Chondrocyte (in vitro differentiated cells): Measurements from ENCODE around the gene DHPS. TPM values are rescaled to one million over a fixed set of nuclear protein-coding genes. Genes with fewer than 3 reads are reported as not detected.
"Not testable (repeated sequence)": the region's sequence is repeated elsewhere in the genome, so short reads cannot be mapped to it uniquely, and the experiment has no call there.

Experiments used
- DNase-seq: peaks from one replicate; pipeline ENCODE4 v3.0.0; 2021; ENCODE audit warnings: mixed read lengths, low spot score
- H3K27ac Mint-ChIP-seq: one replicate; pipeline ENCODE4 v1.8.0; 2021; ENCODE audit warnings: mild to moderate bottlenecking, moderate library complexity, mixed read lengths; ENCODE audit not compliant: unreplicated experiment
- H3K27me3 Mint-ChIP-seq: 2 replicates; pipeline ENCODE4 v1.8.0; 2021; ENCODE audit warnings: low read depth, mixed read lengths
- H3K36me3 Mint-ChIP-seq: 2 replicates; pipeline ENCODE4 v1.8.0; 2021; ENCODE audit warnings: low read depth, mixed read lengths
- H3K4me1 Mint-ChIP-seq: 2 replicates; pipeline ENCODE4 v1.8.0; 2021; ENCODE audit warnings: low read depth, mild to moderate bottlenecking, mixed read lengths
- H3K4me3 Mint-ChIP-seq: one replicate; pipeline ENCODE4 v1.8.0; 2021; ENCODE audit warnings: mild to moderate bottlenecking, moderate library complexity, mixed read lengths; ENCODE audit not compliant: unreplicated experiment
- H3K9me3 Mint-ChIP-seq: 2 replicates; pipeline ENCODE4 v1.8.0; 2021; ENCODE audit warnings: low read depth, mixed read lengths
- total RNA-seq: library from RNA; stranded (reverse); gene quantifications from 3 replicates; pipeline ENCODE4 v1.2.1, GENCODE V29; 2021
- TF ChIP-seq, protein P1 (sequence below): fragments of 200-600 bp; sonication (generic); IDR thresholded peaks from 2 replicates; pipeline ENCODE4 v1.5.0; 2021; ENCODE audit warnings: antibody characterized with exemption, mild to moderate bottlenecking, moderate library complexity

Gene DHPS
- total RNA-seq, 1 donor from 2014 or later, result 37.8 TPM

GRCh38 chr19:12689581-12690216, 8.0 kb upstream of the DHPS start:
- Mint-ChIP-seq H3K36me3 (no peaks in the 10 kb centered on the region), H3K4me3 (no peak overlapping the region), H3K4me1 (no peaks in the 10 kb centered on the region), H3K27ac (no peak overlapping the region), H3K9me3 (no peaks in the 10 kb centered on the region), H3K27me3 (no peaks in the 10 kb centered on the region)
- TF ChIP-seq, protein P1, sequence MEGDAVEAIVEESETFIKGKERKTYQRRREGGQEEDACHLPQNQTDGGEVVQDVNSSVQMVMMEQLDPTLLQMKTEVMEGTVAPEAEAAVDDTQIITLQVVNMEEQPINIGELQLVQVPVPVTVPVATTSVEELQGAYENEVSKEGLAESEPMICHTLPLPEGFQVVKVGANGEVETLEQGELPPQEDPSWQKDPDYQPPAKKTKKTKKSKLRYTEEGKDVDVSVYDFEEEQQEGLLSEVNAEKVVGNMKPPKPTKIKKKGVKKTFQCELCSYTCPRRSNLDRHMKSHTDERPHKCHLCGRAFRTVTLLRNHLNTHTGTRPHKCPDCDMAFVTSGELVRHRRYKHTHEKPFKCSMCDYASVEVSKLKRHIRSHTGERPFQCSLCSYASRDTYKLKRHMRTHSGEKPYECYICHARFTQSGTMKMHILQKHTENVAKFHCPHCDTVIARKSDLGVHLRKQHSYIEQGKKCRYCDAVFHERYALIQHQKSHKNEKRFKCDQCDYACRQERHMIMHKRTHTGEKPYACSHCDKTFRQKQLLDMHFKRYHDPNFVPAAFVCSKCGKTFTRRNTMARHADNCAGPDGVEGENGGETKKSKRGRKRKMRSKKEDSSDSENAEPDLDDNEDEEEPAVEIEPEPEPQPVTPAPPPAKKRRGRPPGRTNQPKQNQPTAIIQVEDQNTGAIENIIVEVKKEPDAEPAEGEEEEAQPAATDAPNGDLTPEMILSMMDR, result no peak
- DNase-seq, result peak; percentile 92

GRCh38 chr19:12689012-12689411, 7.3 kb upstream of the DHPS start:
- Mint-ChIP-seq H3K27me3 (no peaks in the 10 kb centered on the region), H3K4me3 (no peak overlapping the region), H3K36me3 (no peaks in the 10 kb centered on the region), H3K9me3 (no peaks in the 10 kb centered on the region), H3K4me1 (no peaks in the 10 kb centered on the region), H3K27ac (no peak overlapping the region)
- TF ChIP-seq, protein P1, result no peak
- DNase-seq, result peak; percentile 91

DNA sequence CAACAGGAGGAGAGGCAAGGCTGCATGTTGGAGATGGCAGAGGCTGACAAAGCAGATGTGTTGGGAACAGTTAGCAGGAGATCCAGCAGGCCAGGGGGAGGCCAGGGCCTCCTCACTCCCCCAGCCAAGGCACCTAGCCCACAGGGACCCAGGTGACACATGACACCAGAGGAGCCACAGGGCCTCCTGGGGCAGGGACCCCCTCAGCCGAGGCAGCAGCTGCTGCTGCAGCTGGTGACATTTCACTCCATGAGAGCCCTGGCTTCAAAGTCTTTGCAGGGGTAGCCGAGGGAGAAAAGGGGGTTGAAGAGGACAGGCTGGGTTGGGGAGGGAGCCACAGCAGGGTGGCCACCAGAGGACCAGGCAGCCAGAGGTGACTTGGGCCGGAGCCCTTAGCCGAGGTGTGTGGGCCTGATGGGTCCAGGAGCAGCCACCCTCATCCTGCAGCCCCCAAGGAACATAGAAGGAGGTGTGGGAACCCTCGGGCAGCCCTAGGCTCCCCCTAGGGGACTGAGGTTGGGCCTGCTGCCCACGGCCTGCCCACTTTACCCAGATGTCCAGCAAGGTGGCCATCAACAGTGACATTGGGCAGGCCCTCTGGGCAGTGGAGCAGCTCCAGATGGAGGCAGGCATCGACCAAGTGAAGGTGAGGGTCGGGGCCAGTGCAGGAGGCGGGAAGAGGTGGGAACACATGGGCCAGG, 6.0 kb upstream of the DHPS start, which contains the start of gene GNG14:
Gene GNG14 (plus strand): TSS at position 503 of the 701 bp plus-strand sequence. CDS start 51 bp downstream, at position 554.
- no peak within 1 kb of the TSS for H3K27ac Mint-ChIP-seq
- no peak within 1 kb of the TSS for H3K4me3 Mint-ChIP-seq
- H3K36me3 Mint-ChIP-seq, result no peaks in the 10 kb centered on the region
- no peaks in the 10 kb centered on the region for H3K9me3 Mint-ChIP-seq
- DNase-seq, result no peak
- H3K27me3 Mint-ChIP-seq, result no peaks in the 10 kb centered on the region
- no peaks in the 10 kb centered on the region for H3K4me1 Mint-ChIP-seq
- TF ChIP-seq, protein P1, result no peak

DNA sequence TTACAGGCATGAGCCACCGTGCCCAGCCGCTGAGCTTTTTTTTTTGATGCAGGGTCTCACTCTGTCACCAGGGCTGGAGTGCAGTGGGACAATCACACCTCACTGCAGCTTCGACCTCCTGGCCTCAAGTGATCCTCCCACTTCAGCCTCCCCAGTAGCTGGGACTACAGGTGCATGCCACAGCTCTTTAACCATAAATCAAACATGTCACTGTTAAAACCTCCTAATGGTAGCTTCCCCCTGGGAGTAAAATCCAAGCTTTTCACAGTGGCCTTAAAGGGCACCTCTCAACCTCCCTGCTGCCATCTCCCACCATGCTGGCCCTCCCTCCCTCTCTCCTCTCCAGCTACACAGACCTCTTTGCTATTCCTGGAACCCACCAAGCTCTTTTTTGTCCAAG, 4.2 kb upstream of the DHPS start:
- no peaks in the 10 kb centered on the region for H3K9me3 Mint-ChIP-seq
- peaks cover 5% of the 10 kb centered on the region for H3K4me1 Mint-ChIP-seq
- H3K36me3 Mint-ChIP-seq, result no peaks in the 10 kb centered on the region
- H3K4me3 Mint-ChIP-seq, result no peak overlapping the region
- DNase-seq, result no peak
- no peak overlapping the region for H3K27ac Mint-ChIP-seq
- TF ChIP-seq, protein P1, result no peak
- H3K27me3 Mint-ChIP-seq, result no peaks in the 10 kb centered on the region

GRCh38 chr19:12680034-12680433, 1.6 kb downstream of the DHPS start:
- Mint-ChIP-seq H3K27ac (peak overlapping the region; percentile 49), H3K4me3 (peak overlapping the region; percentile 33), H3K27me3 (no peaks in the 10 kb centered on the region), H3K36me3 (peaks cover 11% of the 10 kb centered on the region), H3K4me1 (peaks cover 6% of the 10 kb centered on the region), H3K9me3 (no peaks in the 10 kb centered on the region)
- DNase-seq, result no peak
- TF ChIP-seq, protein P1, result no peak

DNA sequence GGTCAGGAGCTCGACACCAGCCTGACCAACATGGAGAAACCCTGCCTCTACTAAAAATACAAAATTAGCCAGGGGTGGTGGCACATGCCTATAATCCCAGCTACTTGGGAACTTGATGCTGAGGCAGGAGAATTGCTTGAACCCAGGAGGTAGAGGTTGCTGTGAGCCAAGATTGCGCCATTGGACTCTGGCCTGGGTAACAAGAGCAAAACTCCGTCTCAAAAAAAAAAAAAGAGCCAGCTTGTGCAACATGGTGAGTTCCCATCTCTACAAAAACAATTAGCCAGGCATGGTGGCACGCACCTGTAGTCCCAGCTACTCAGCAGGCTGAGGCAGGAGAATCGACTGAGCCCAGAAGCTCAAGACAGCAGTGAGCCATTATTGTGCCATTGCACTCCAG, 3.6 kb downstream of the DHPS start:
- peaks cover 17% of the 10 kb centered on the region for H3K36me3 Mint-ChIP-seq
- not testable (repeated sequence) for H3K9me3 Mint-ChIP-seq, H3K27ac Mint-ChIP-seq, H3K4me3 Mint-ChIP-seq, H3K27me3 Mint-ChIP-seq, DNase-seq, H3K4me1 Mint-ChIP-seq
